ENCODE data around the gene KLF13. TPM values are rescaled to one million over a fixed set of nuclear protein-coding genes. Genes with fewer than 3 reads are reported as not detected.

The KLF13 gene
- total RNA-seq, 1 donor from 2014 or later = 62.3 TPM

GRCh38 chr15:31344266-31344665, 17.6 kb downstream of the KLF13 start:
- peak; percentile 29 for DNase-seq
- Histone ChIP-seq H3K4me3 (peak overlapping the region; percentile 49), H3K36me3 (peaks cover 7% of the 10 kb centered on the region), H3K4me1 (peaks cover 100% of the 10 kb centered on the region), H3K9me3 (replicated peaks) (no peaks in the 10 kb centered on the region), H3K27me3 (ENCODE audit: low read depth) (no peaks in the 10 kb centered on the region), H3K27ac (replicated peaks) (peak overlapping the region; percentile 100)
- intact Hi-C loops (cut with micrococcal nuclease) = no loop called here
- TF ChIP-seq CTCF (IDR thresholded peaks at IDR 0.05; ENCODE audit: borderline replicate concordance) = no peak

GRCh38 chr15:31344823-31345605, 18.4 kb downstream of the KLF13 start:
- H3K4me1 ChIP-seq = peaks cover 100% of the 10 kb centered on the region
- H3K27me3 ChIP-seq (ENCODE audit: low read depth) = no peaks in the 10 kb centered on the region
- peaks cover 7% of the 10 kb centered on the region for H3K36me3 ChIP-seq
- H3K4me3 ChIP-seq = peak overlapping the region; percentile 49
- H3K9me3 ChIP-seq (replicated peaks) = no peaks in the 10 kb centered on the region
- DNase-seq = peak; percentile 72
- H3K27ac ChIP-seq (replicated peaks) = peak overlapping the region; percentile 100
- intact Hi-C loops (cut with micrococcal nuclease) = no loop called here
- TF ChIP-seq CTCF (IDR thresholded peaks at IDR 0.05; ENCODE audit: borderline replicate concordance) = no peak

- peak overlapping the region; percentile 49 for H3K4me3 ChIP-seq
- H3K9me3 ChIP-seq (replicated peaks) = no peaks in the 10 kb centered on the region
- no peaks in the 10 kb centered on the region for H3K27me3 ChIP-seq (ENCODE audit: low read depth)
- TF ChIP-seq CTCF (IDR thresholded peaks at IDR 0.05; ENCODE audit: borderline replicate concordance) = no peak
- intact Hi-C loops (cut with micrococcal nuclease) = no loop called here
- peaks cover 7% of the 10 kb centered on the region for H3K36me3 ChIP-seq
- peaks cover 100% of the 10 kb centered on the region for H3K4me1 ChIP-seq
- peak; percentile 14 for DNase-seq
- peak overlapping the region; percentile 100 for H3K27ac ChIP-seq (replicated peaks)
Observed at GRCh38 chr15:31345606-31346366, 19.2 kb downstream of the KLF13 start.

- H3K4me3 ChIP-seq = peak overlapping the region; percentile 49
- no peak for TF ChIP-seq CTCF (IDR thresholded peaks at IDR 0.05; ENCODE audit: borderline replicate concordance)
- H3K36me3 ChIP-seq = peaks cover 7% of the 10 kb centered on the region
- no peak for DNase-seq
- intact Hi-C loops (cut with micrococcal nuclease) = no loop called here
- H3K9me3 ChIP-seq (replicated peaks) = no peaks in the 10 kb centered on the region
- peak overlapping the region; percentile 100 for H3K27ac ChIP-seq (replicated peaks)
- no peaks in the 10 kb centered on the region for H3K27me3 ChIP-seq (ENCODE audit: low read depth)
- H3K4me1 ChIP-seq = peaks cover 100% of the 10 kb centered on the region
Observed at GRCh38 chr15:31346367-31347066, 19.9 kb downstream of the KLF13 start.
